ENCODE results near the gene LRRC61.

GRCh38 chr7:150341263-150342120 lies 18.3 kb downstream of the LRRC61 start, which contains the start of gene RARRES2:
- no peak for TF ChIP-seq POLR2A (IDR thresholded peaks at IDR 0.05)
- TF ChIP-seq CTCF (IDR thresholded peaks at IDR 0.05), result no peak
